MV-4-11 (cell line): Measurements from ENCODE around the gene JPT1.
"Not testable (repeated sequence)": the region's sequence is repeated elsewhere in the genome, so short reads cannot be mapped to it uniquely, and the experiment has no call there.

ENCODE experiments used
- DNase-seq: peaks from one replicate; lab custom pipeline; 2025; lab: John Stamatoyannopoulos, UW

The JPT1 gene

DNA sequence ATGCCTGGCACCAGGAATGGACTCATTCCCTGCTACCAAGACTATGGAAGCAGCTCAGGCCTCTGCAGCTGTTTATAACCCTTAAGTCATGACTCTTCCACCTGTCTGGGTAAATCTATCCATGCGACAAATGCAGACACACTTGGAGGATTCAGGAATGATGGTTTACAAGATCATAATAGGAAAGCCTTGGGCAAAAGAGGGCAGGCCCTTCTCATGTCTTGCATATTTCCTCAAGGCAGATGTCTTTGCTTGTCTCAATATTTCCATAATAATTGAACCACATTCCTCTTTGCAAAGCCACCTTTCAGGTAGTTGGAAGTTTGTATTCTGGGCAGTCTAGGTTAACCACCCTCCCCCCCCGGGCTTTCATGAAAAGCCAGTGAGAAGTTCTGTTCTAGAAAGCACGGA lies 884 bp upstream of the JPT1 start:
- DNase-seq: no peak

DNA sequence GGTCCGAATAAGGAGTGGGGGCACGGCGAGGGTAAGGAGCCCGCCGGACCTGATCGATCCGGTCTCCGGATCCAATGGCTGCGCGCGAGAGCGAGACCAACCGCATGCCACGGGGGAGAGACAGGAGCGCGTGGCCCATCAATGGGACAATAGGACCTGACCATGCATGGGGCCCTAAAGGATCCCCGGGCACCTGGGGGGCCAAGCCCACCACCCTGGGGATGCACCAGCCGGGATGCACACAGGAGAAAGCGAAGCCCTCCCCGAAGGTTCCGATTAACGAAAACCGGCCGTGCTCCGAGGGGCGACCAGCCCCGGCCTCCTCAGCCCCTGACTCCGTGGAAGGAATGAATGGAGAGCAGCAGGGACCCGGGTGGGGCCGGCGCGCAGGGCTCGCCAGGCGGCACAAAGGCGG lies 525 bp downstream of the JPT1 start:
- no peak for DNase-seq

DNA sequence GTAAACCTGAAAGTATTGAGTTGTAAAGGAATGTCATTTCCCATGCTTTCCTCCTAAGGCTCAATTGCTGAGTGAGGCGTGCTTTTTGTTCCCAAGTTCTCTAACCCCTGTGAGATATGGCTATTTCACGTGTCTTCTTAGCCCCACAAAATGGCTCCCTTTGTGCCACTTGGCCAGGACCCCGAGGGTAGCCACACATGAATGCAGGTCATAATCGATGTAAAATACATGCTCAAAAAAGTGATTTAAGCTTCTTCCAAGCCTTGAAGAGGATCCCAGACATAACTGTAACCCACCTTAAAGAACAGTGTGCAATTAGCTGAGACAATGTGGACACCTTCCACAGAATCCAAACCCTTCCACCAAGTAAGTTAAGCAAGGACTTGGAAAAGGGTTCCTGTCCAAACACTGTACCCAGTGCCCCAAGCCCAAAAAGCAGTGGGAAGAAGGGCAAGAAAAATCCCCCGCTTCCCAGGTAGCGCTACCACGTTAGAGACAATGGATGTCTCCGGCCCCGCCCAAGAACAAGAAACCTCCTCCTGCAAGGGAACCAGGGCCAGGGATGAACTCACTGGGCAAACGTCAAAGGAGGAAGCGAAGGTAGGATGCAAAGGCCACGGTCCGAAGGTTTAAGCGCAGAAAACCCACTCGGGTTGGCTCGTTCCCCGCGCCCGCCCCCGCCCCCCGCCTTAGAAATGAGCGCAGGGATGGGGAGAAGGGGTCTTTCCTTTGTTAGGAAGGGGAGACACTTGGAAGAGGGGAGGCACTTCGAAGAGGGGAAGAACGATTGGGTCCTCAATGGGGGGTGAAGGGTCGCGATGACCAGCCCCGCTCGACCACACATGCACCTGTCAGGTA lies 1.2 kb downstream of the JPT1 start:
- DNase-seq: peak; percentile 38

DNA sequence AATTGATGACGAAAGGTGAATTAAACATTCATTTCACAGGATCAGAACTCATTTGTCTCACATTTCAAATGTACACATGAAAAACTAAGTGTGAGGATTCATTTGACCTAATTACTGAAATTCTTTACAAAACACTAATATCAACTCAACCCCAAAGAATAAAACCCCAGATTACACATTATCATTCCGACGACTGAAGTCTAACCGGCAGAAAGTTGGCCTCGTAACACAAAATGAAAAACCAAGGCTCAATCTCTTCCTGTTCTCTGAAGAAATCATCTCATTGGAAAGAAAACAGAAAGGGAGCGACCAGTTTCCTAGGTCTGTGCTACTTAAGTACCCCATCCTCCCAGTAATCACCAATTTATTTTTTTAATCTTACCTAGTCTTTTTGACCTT lies 1.8 kb downstream of the JPT1 start:
- no peak for DNase-seq

DNA sequence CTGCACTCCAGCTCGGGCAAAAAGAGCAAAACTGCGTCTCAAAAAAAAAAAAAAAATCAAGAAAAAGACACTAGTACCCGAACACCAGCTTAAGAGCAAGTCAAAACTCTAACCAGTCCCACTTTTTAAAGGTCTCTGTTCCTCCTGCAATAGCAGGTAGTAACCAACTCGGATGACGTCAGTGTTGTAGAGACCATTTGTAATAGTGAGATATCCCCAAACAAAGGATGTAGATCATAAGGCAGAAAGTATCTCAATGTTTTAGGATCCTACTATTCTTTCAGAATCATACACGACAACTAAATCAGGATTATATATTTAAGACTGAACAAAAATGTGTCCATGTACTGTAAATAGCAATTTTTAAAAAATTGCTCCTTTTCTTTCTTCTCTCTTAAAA lies 2.4 kb downstream of the JPT1 start:
- no peak for DNase-seq

DNA sequence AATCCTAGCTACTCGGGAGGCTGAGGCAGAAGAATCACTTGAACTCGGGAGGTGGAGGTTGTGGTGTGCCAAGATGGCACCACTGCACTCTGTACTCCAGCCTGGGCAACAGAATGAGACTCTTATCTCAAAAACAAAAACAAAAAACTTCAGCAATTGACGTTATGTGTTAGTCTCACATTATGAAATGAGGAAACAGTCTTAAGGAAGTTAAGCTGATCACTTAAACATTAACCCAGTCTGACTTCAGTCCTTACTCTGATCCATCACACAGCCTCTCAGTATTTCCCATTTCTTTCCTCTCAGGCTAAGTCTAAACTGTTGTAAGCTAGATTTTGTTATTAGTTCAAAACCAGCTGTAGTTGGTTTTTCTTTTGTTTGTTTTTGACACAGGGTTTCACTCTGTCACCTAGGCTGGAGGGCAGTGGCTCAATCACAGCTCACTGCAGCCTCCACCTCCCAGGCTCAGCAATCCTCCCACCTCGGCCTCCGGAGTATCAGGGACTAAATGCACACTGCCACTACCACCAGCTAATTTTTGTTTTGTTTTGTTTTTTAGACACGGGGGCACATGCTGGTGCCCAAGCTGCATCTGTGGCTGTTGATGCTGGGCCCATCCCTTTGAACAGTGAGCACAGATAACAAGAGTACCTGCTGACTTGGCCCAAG lies 6.3 kb downstream of the JPT1 start:
- peak; percentile 64 for DNase-seq

DNA sequence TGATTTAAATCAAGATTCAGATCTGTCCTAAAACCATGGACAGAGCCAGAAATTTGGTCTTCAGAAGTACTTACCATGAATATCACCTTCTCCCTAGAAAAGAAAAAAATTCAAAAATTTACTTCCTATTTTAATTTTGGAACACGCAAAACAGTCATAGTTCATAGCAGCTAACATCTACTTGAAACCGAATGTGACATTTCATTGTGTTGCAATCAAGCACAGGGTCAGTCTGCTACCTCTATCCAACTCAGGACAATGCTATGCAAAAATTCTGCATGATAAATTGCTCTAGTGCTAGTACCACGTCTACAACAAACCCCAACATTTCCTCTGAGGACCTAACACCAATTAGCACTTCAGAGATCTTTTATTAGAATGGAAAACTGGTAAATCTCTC lies 7.7 kb downstream of the JPT1 start:
- peak; percentile 56 for DNase-seq

DNA sequence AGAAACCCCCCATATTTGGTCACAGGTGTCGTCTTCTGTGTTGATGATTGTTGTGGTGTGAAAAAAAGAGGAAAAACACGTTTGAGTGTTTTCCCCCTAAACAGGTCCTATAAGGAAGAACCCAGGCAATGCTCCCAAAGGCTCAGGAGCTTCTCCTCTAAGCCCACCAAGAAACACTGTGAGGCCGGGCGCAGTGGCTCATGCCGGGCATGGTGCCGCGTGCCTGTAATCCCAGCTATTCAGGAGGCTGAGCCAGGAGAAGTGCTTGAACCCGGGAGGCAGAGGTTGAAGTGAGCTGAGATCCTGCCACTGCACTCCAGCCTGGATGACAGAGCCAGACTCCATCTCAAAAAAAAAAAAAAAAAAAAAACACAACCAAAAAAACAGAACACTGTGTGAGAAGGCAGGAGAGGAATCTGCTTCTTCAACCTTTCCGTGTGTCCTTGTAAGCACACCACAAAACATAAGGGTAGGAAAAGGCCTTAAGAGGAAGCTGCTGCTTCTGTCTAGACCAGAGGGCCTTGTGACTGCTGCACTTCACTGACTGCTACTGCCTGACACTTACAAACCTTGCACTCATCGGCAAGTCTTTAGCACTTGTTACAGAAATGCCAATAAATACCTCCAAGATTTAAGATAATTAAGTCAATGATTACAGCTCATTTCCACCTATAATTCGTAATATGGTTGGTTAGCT lies 9.3 kb downstream of the JPT1 start:
- DNase-seq: no peak

DNA sequence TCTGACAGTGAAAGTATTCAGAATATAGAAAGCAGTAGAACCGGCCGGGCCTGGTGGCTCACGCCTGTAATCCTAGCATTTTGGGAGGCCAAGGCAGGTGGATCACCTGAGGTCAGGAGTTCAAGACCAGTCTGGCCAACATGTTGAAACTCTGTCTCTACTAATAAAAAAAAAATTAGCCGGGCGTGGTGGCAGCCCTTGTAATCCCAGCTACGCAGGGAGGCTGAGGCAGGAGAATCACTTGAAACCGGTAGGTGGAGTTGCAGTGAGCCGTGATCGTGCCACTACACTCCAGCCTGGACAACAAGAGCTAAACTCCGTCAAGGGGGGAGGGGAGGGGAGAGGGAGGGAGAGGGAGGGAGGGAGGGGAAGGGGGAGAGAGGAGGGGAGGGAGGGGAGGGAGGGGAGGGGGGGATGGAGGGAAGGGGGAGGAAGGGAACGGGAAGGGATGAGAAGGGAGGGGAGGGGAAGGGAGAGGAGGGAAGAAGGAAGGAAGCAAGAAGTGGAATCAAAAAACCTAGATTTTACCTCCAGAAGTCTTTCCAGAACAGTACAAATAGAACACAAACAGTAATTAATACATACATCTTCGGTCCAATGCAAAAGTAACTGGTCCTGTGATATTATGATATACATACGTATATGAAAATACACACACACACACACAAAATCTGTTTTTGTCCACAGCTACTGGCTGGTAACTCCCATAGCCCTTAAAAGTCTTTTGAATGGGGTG lies 11.9 kb downstream of the JPT1 start:
- DNase-seq: no peak

DNA sequence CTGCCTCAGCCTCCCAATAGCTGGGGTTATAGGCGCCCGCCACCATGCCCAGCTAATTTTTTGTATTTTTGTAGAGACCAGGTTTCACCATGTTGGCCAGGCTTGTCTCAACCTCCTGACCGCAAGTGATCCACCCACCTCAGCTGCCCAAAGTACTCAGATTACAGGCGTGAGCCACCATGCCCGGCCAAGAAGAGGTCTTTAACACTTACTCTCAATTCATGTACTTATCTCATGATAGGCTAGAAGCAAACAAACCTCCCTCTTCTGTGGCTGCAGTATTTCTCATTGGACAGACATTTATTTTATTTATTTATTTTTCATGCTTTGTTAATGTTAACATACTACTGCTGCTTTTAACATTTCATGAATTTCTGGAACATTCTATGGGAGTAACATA lies 15.8 kb downstream of the JPT1 start:
- DNase-seq: no peak

DNA sequence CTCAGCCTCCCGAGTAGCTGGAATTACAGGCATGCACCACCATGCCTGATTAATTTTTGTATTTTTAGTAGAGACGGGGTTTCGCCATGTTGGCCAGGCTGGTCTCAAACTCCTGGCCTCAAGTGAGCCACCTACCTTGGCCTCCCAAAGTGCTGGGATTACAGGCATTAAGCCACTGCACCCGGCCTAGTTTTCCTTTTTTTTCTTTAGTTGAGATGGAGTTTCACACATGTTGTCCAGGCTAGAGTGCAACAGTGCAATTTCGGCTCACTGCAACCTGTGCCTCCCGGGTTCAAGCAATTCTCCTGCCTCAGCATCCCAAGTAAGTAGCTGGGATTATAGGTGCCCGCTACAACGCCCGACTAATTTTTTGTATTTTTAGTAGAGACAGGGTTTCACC lies 16.6 kb downstream of the JPT1 start:
- not testable (repeated sequence) for DNase-seq

DNA sequence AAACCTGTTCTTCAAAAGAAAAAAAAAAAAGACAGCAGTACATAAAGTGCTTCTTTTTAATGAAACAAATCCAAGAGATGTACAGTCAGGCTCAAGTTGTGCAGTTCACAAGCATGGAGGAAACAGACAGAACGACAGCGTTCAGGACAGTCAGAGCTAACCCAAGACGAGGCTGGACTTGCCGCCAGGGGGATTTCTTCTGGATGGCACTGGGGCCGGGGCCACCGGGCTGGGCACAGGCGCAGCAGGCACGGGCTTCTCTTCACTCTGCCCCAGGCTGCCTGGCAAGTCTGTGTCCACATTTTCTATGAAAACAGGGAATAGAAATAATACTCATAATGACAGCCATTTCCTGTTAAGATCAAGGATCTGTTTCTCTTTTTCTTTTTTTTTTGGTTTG lies 18.4 kb downstream of the JPT1 start:
- DNase-seq: no peak

DNA sequence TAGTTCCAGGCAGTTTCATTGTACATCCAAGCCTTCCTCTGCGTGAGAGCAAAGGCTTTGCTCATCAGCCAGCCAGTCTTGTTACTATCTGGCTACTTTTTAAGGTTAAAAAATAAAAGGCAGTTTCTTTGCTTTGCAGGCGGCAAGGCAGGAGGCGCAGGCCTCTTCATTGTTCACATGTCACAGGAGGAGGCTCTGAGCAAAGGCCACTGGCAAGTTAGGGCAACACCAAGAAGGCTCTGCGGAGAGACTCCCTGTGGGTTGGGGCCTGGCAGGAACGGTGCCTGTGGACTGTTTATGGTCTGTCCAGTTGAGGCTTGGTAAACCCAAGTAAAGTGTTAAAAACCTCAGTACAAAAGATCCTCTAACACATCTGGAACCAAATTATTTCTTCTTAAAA lies 18.9 kb downstream of the JPT1 start:
- no peak for DNase-seq

DNA sequence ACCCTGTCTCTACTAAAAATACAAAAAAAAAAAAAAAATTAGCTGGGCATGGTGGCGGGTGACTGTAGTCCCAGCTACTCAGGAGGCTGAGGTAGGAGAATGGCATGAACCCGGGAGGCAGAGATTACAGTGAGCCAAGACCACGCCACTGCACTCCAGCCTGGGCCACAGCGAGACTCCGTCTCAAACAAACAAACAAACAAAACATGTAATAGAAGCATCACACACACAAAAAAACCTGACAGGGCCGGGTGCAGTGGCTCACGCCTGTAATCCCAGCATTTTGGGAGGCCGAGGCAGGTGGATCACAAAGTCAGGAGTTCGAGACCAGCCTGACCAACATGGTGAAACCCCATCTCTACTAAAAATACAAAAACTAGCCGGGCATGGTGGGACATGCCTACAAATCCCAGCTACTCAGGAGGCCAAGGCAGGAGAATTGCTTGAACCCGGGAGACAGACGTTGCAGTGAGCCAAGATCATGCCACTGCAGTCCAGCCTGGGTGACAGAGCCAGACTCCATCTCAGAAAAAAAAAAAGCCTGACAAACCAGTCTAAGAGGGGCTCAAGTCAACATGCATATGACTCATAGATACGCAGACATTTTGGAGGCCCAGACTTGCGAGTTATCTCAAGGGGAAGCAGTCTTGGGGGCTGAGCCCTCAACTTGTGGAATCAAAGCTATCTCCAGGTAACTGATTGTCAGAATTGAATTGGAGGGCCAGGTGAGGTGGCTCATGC lies 20.5 kb downstream of the JPT1 start:
- not testable (repeated sequence) for DNase-seq

DNA sequence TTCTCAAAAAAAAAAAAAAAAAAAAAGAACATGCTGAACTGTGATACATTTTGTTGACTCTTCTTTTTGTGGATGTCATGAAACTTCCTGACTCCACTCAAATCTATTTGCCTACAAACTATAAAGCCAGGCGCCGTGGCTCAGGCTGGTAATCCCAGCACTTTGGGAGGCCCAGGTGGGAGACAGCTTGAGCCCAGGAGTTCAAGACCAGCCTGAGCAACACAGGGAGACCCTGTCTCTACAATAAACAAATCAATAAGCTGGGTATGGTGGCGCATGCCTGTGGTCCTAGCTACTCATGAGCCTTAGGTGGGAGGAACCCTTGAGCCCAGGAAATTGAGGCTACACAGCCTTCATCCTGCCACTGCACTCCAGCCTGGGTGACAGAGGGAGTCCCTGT lies 21.3 kb downstream of the JPT1 start:
- DNase-seq: no peak

DNA sequence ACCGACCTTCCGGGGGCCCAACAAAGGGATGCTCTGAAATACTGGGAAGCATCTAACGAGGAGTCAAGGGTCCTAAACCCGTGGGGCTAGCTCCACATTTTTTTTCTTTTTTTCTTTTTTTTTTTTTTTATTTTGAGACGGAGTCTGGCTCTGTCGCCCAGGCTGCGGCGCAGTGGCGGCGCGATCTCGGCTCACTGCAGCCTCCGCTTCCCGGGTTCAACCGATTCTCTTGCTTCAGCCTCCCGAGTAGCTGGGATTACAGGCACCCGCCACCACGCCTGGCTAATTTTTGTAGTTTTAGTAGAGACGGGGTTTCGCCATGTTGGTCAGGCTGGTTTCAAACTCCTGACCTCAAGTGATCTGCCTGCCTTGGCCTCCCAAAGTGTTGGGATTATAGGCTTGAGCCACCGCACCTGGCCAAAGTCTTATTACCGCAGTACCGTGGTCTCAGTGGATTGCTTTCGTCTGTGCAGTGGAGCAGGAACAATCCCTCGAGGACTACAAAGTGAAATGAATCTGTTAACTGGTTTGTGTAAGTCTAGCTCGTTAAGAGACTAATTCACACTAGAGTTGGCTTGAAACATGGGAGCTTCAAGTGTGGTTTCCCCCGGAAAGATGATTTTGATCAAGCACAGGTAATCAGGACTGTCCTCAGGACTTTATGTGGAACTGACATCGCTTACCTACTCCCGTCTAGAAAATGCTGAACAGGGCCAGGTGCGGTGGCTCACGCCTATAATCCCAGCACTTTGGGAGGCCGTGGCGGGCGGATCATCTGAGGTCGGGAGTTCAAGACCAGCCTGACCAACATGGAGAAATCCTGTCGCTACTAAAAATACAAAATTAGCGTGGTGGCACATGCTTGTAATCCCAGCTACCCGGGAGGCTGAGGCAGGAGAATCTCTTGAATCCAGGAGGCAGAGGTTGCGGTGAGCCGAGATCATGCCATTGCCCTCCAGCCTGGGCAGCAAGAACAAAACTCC lies 22.0 kb downstream of the JPT1 start:
- DNase-seq: not testable (repeated sequence)

DNA sequence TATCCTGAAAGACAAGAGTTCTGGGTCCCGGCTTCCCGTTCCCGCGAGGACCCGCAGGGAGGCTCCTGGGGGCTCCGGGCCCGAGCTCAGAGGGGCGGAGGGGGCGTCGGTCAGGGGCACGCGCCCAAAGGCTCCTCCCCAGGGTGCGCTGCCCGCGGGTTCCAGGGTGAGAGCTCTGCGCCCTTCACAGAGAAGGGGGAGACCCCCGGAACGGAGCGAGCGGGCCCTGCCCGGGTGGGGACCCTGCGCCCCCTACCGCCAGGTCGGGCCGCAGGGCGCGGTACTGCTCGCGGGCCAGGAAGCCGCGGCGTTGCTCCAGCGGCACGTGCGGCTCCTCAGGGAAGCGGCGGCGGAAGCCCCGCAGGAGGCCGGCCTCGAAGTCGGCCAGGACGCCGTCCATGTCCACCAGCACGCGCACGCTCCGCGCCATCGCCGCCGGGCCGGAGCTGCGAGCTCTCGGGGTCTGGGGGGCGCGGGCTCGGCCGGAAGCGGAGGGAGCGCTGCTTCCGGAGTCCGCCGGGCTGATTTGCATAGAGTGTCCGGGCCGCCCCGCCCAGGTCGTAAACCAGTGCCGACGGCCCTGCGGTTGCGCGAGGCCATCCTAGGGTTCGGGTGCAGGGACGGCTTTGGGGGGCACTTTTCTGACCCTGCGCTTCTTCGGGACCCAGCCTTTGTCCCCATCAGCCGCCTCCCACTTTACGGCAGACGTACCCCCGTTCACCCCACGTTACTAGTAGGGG lies 22.9 kb downstream of the JPT1 start, which contains the start of gene NT5C:
Gene NT5C (minus strand): TSS at position 465 of the 740 bp plus-strand sequence. CDS start 35 bp downstream, at position 430.
- peak; percentile 73 for DNase-seq

DNA sequence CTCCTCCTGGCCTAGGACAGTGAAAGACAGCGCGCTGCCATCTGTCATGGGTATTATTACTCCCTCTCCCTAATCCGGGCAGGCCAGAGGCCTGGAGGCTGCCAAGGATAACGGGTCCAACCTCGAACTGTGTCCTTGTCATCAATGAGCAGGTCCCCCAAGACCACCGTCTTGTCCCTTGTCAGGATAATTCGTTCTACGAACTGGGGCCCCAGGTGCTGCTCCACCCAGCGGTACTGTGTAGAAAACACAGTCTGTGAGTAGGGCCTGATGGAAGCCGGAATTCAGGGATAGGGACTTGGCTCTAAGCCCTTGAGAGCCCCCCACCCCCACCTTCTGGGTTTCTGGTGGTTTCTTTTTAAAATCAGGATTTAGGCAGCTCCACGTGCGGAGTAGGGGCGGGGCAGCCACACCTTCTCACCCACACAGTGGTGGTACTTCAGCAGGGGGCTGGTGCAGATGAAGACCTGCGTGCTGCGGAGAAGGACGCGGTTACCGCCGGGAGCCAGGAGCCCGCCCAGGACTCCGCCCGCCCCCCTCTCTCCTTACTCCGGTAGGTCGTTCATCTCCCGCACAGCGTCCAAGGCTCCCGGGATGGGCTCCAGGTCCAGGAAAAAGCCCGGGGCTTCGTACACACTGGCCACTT lies 23.6 kb downstream of the JPT1 start:
- no peak for DNase-seq

DNA sequence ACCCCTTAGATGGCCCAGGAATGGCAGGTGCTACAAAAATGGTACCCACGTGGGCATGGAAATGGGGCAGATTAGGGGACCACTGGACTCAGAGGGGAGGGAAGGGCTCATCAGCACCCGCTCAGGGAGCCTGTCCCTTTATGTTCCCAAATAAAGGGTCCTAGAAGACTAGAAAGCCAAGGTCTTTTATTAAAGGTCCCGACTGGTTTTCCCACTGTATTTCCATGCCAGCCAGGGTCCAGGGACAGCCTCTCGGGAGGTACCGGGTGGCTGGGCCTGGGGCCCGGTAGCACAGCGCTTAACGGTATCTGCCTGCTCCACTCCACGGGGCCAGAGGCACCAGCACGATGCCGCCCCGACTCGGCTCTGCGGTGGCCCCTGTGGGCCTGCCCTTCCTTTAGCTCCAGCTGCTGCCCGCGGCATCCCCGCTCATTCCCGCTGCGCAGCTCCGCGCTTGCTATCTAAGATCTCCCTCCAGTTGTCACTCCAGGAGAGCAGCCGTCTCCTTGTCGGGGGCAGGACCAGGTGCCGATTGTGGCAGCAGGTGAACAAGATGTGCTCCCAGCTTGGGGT lies 24.2 kb downstream of the JPT1 start:
- DNase-seq: no peak
